Renal pelvis (tissue), 4 donors: ENCODE measurements around the gene FBXO33. TPM values are rescaled to one million over a fixed set of nuclear protein-coding genes. Genes with fewer than 3 reads are reported as not detected.
"Not testable (repeated sequence)": the region's sequence is repeated elsewhere in the genome, so short reads cannot be mapped to it uniquely, and the experiment has no call there.

Experiments
- DNase-seq: peaks from one replicate; pipeline ENCODE4 v3.0.0-alpha.2; 2013
- polyA plus RNA-seq, 3 donors: library from polyadenylated mRNA; unstranded; fragments of 120-200 nt; gene quantifications; one replicate each; pipeline ENCODE4 v1.2.1, GENCODE V29; 2013; ENCODE audit not compliant: insufficient read length in 3 of 3

Gene FBXO33
- polyA plus RNA-seq, 3 donors: 11.2 to 12.4 (median 11.6) TPM

GRCh38 chr14:39376667-39377403 is 55.4 kb downstream of the FBXO33 start:
- DNase-seq: no peak

DNA sequence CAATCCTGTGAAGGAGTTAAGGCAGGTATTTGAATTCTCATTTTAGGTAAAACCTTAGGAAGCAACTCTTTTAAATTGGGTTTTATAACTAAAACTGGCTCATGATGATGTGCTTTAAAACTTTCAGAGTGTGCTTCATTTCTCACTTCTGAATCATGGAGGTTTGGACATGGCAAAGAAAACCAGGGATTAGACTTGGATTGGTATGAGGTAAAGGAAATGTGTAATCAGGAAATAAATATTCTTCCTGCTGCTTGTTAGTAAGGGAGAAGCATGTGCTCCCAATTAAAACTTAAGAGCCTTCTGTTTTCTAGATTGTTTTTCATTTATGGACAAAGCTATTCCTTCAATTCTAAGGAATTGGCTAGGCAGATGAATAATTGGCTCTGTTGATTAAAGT is 57.4 kb downstream of the FBXO33 start:
- no peak for DNase-seq

DNA sequence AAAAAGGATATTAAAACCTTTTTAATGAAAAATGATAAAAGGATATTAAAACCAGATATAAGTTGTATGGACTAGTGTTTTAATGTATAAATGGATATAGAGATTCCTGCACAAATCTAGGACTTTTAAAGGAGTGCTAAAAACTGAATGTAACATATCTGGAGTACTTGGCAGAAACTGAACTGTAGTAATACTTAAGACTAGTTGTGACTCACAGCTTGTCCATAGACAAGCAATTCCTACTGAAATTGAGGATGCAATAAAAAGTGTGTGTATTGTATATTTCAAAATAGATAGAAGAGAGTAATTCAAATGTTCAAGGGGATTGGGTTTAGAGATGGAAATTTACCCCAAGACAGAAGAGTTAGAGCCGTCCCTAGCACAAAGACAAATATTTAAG is 59.6 kb downstream of the FBXO33 start:
- DNase-seq: no peak

DNA sequence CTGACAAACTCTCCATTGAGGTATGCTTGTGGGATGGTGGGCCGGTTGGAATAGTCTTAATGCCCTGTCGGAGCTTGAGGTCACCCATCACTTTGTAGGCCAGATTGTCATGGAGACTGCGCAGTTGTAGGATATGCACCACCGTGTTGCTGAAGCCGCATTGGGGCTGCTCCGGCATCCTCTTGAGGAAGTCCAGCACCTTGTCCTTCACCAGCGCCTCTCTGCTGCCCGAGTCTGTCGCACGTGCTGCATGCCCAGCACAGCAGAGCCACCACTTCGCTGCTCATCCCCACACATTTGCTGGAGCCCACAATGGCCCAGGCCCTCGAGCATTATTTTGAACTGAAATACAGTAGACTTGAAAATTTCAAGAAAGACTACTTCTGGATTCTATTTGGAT is 61.8 kb downstream of the FBXO33 start:
- DNase-seq: no peak

GRCh38 chr14:39369029-39369428 is 63.2 kb downstream of the FBXO33 start:
- DNase-seq: no peak

DNA sequence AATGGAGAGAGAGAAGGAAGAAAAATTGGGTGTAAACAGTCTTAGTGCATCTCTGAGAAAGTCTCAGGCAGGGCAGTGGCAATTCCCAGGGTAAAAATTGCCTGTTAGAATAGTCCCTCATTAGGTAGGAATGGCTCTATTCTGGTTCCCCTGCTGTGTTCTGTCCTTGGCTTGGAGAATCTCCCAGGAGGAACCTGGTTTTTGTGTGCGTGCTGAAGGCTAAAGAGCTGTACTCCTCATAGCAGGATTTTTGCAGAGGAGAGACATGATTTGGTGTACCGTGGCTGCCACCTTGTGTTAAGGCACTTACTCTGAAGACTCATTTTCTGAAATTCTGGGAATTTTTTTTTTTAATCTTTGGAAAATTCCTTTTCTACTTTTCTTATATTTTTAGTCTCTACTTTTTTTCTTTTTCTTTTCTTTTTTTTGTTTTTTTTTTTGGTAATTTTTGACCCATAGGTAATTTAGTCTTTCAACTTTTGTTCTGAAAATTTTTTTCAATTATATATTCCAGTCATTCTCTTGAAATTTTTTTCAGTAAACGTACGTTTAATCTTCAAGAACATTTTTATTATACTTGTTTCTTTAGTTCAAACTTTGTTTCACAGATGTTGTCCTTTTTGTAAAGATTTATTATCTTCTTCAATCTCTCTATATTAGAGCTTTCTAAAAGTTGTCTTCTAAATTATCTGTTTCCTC is 63.8 kb downstream of the FBXO33 start:
- peak; percentile 62 for DNase-seq

GRCh38 chr14:39367387-39367751 is 64.9 kb downstream of the FBXO33 start:
- DNase-seq: no peak

DNA sequence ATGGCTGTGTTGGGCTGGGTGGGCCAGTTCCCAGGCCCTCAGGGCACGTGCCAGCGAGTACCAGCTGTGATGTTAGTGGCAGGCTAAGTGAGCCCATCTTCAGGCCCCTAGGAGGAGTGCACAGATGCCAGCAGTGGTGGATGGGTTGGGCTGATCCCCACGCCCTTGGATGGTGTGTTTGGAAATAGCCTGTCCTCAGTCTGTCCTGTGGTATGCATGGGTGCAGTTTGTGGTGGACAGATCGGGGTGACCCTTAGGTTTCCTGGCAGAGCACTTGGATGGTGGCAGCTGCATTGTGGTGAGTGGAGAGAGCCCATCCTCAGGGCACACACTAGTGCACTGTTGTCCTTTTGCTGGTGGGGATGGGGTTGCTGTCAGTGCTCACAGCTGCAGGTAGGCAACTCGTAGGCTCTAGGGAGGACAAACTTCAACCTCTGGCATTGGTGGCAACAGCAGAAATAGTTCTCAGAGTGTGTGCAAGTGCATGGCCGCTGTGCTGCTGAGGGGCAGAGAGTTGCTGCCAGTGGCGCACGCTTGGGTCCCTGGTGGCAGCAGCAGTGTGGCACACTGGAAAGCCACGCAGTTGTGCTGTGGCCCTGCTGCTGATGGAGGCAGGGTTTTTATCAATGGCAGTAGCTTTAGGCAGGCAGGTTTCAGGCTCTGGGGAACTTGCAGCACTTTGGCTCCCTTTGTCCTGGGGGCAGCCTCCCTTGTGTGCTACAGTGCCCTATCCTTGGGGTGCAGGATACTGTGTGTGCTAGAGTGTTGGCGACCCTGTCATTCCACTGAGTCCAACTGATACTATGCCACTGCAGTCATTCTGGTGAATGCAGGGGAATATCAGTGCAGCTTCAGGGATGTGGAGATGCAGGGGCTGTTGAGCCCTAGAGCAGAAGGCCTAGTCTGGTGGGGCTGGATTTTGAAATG is 65.5 kb downstream of the FBXO33 start:
- no peak for DNase-seq

DNA sequence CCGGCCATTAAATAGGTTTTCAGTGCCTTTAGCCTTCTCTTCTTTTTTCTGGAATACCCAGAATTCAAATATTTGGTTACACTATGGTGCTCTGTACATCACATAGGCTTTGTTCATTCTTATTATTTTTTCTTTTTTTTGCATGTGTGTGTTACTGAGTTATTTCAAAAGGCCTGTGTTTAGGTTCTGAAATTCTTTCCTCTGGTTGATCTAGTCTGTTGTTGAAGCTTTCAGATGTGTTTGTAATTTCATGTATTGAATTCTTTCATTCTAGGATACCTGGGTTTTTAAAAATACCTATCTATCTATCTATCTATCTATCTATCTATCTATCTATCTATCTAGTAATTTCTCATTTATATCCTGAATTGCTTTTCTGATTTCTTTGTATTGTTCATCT is 66.9 kb downstream of the FBXO33 start:
- no peak for DNase-seq

DNA sequence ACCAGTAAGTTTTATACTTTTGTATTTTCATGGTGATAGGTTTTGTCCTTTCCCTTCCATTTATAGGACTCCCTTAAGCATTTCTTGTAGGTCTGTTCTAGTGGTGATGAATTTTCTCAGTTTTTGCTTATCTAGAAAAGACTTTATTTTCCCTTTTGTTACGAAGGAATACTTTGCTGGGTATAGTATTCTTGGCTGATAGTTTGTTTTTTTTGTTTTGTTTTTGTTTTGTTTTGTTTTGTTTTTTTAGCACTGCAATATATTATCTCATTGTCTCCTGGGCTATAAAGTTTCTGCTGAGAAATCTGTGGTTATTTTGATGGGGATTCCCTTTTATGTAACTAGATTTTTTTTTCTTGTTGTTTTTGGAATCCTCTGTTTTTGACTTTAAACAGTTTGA is 67.7 kb downstream of the FBXO33 start:
- DNase-seq: no peak

- not testable (repeated sequence) for DNase-seq
These were observed 70.7 kb downstream of the FBXO33 start for GRCh38 chr14:39361556-39361955.

DNA sequence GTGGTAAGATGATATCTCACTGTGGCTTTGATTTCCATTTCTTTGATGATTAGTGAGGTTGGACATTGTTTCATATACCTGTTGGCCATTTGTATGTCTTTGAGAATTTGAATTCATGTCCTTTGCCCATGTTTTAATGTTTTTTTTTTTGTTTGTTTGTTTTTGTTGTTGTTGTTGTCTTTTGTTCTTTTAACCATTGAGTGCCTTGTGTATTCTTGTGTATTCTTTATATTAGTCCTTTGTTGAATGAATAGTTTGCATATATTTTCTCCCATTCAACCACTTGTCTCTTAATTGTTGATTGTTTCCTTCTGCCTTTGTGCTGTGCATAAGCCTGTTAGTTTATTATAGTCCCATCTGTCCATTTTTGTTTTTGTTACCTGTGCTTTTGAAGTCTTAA is 71.9 kb downstream of the FBXO33 start:
- no peak for DNase-seq

- DNase-seq: not testable (repeated sequence)
These were observed 73.2 kb downstream of the FBXO33 start for GRCh38 chr14:39359069-39359468.

- no peak for DNase-seq
These were observed 80.5 kb downstream of the FBXO33 start for GRCh38 chr14:39351708-39352107.

- DNase-seq: no peak
These were observed 81.4 kb downstream of the FBXO33 start for GRCh38 chr14:39350866-39351265.

Other genes starting within 250 kb of the FBXO33 start
- 10 to 100 TPM; 66.4 to 89.6 (median 77.6) TPM for gene MIA2, start 198.5 kb downstream of the FBXO33 start, polyA plus RNA-seq